ENCODE results near the gene ULK4.
"Not testable (repeated sequence)": the region's sequence is repeated elsewhere in the genome, so short reads cannot be mapped to it uniquely, and the experiment has no call there.

ULK4 gene

GRCh38 chr3:41693799-41694198 lies 268.1 kb downstream of the ULK4 start:
- H3K36me3 ChIP-seq (ENCODE audit: control insufficient read depth, insufficient read depth, low read length): no peaks in the 10 kb centered on the region
- no peak overlapping the region for H3K4me3 ChIP-seq (ENCODE audit: low read length)
- H3K9ac ChIP-seq (ENCODE audit: low read length): no peak overlapping the region
- H3K9me3 ChIP-seq (ENCODE audit: control insufficient read depth, low read length): no peaks in the 10 kb centered on the region
- H3K4me1 ChIP-seq (ENCODE audit: control insufficient read depth, insufficient read depth, low read length): peaks cover 3% of the 10 kb centered on the region
- no peaks in the 10 kb centered on the region for H3K27me3 ChIP-seq (ENCODE audit: control insufficient read depth, insufficient read depth, low read length)

GRCh38 chr3:41690766-41691563 lies 270.9 kb downstream of the ULK4 start:
- Histone ChIP-seq H3K27me3 (ENCODE audit: control insufficient read depth, insufficient read depth, low read length) (no peaks in the 10 kb centered on the region), H3K4me3 (ENCODE audit: low read length) (no peak overlapping the region), H3K9me3 (ENCODE audit: control insufficient read depth, low read length) (no peaks in the 10 kb centered on the region), H3K9ac (ENCODE audit: low read length) (no peak overlapping the region), H3K4me1 (ENCODE audit: control insufficient read depth, insufficient read depth, low read length) (peaks cover 7% of the 10 kb centered on the region), H3K36me3 (ENCODE audit: control insufficient read depth, insufficient read depth, low read length) (no peaks in the 10 kb centered on the region)

DNA sequence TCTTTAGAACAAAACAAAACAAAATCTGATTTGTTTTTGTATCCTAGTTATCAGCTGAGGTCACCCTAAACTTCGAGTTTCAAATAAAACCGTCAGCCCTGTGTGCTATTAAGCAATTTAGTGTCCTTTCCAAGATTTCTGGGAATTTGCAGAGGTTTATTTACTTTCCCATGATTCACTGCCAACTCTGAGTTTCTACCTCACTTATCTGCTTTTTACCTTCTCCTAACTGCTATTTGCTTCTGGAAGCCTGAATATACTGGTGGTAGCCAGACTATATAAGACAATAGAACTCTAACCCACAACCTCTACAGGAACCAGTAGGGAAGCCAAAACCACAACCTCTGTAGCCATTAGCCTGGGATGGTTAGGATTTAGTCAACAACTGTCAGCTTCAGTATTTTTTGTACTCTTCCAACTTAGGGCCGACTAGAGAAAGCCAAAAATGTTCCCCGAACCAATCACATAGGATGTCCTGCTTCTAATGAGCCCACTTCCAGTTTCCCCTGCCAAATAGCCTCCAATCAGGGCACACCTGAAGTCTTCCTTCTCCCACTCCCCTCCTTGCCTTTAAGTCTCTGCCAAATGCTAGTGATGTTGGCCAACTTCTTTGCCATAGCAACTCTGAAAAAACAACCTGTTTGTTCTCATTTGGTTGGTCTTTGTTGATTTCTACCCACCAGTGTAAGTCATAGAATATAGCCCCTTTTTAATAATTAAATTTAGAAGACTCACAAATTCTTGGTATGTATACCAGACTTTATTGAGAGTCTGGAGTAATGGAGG lies 273.1 kb downstream of the ULK4 start:
- no peaks in the 10 kb centered on the region for H3K27me3 ChIP-seq (ENCODE audit: control insufficient read depth, insufficient read depth, low read length)
- peaks cover 7% of the 10 kb centered on the region for H3K4me1 ChIP-seq (ENCODE audit: control insufficient read depth, insufficient read depth, low read length)
- no peaks in the 10 kb centered on the region for H3K36me3 ChIP-seq (ENCODE audit: control insufficient read depth, insufficient read depth, low read length)
- no peak overlapping the region for H3K9ac ChIP-seq (ENCODE audit: low read length)
- H3K9me3 ChIP-seq (ENCODE audit: control insufficient read depth, low read length): no peaks in the 10 kb centered on the region
- no peak overlapping the region for H3K4me3 ChIP-seq (ENCODE audit: low read length)

DNA sequence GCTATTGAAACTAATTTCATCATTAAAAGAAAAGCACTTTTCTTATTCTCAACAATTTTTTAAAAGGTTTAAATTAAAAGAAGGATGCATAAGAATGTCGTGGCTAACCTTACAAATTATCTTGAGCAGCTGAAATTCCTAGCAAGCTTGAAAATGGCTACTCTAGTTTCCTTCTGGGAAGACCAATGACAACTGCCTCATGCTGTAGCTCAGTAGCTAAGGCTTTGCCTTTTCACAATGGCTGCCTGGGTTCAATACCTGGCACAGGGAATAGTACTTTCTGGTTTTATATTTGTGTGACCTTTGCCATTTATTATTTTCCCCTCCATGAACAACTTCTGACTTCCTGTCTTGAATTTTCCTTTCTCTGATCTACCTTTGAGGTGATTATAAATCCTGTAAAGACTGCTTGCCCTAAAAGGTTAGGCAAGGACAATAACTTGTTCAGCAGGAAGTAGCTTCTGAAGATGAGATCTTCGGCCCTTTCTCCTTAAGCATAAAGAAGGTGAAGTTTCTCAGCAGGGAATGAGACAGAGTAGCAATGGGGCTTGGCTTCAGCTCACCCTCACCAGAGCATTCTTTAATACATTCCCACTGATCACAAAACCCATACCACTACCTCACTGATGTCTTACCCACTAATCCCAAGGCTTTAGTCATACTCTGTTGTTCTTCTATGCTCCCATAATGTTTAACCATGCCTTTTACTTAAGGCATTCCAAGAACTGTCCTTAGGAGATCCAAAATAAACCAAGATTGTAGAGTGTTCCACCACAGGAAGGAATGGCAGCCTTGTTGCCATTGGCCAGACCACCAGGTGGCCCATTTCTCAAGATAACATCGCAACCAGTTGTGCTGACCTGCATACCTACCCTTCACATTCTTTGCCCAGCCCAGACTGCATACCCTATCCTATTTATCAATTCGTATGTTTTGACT lies 276.8 kb downstream of the ULK4 start:
- Histone ChIP-seq H3K4me3 (ENCODE audit: low read length) (no peak overlapping the region), H3K9me3 (ENCODE audit: control insufficient read depth, low read length) (no peaks in the 10 kb centered on the region), H3K27me3 (ENCODE audit: control insufficient read depth, insufficient read depth, low read length) (no peaks in the 10 kb centered on the region), H3K36me3 (ENCODE audit: control insufficient read depth, insufficient read depth, low read length) (no peaks in the 10 kb centered on the region), H3K9ac (ENCODE audit: low read length) (no peak overlapping the region), H3K4me1 (ENCODE audit: control insufficient read depth, insufficient read depth, low read length) (peaks cover 19% of the 10 kb centered on the region)

GRCh38 chr3:41683666-41684350 lies 278.1 kb downstream of the ULK4 start:
- H3K9me3 ChIP-seq (ENCODE audit: control insufficient read depth, low read length): no peaks in the 10 kb centered on the region
- no peaks in the 10 kb centered on the region for H3K27me3 ChIP-seq (ENCODE audit: control insufficient read depth, insufficient read depth, low read length)
- H3K36me3 ChIP-seq (ENCODE audit: control insufficient read depth, insufficient read depth, low read length): no peaks in the 10 kb centered on the region
- peaks cover 19% of the 10 kb centered on the region for H3K4me1 ChIP-seq (ENCODE audit: control insufficient read depth, insufficient read depth, low read length)
- H3K4me3 ChIP-seq (ENCODE audit: low read length): no peak overlapping the region
- H3K9ac ChIP-seq (ENCODE audit: low read length): no peak overlapping the region

- no peak overlapping the region for H3K9ac ChIP-seq (ENCODE audit: low read length)
- H3K4me1 ChIP-seq (ENCODE audit: control insufficient read depth, insufficient read depth, low read length): peaks cover 19% of the 10 kb centered on the region
- H3K27me3 ChIP-seq (ENCODE audit: control insufficient read depth, insufficient read depth, low read length): no peaks in the 10 kb centered on the region
- H3K9me3 ChIP-seq (ENCODE audit: control insufficient read depth, low read length): no peaks in the 10 kb centered on the region
- H3K36me3 ChIP-seq (ENCODE audit: control insufficient read depth, insufficient read depth, low read length): no peaks in the 10 kb centered on the region
- H3K4me3 ChIP-seq (ENCODE audit: low read length): no peak overlapping the region
Measured at GRCh38 chr3:41682996-41683395, 278.9 kb downstream of the ULK4 start.

DNA sequence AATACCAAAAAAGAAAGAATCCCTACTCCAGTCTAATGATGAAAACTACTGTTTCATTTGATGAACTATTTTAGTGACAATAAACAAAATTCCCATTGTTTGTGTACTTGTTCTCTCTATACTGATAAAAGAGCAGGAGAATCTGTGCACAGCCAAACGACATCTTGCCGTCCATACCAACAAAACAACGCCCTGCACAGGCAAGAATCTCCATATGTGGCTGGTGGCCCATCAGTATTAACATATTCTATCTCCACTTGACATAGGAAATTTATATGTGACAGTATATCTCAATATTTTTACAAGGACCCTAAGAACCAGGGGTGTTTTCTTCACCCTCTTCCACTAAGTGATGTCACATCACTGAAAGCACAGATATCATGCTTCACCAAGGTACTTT lies 279.5 kb downstream of the ULK4 start:
- Histone ChIP-seq H3K36me3 (ENCODE audit: control insufficient read depth, insufficient read depth, low read length) (no peaks in the 10 kb centered on the region), H3K27me3 (ENCODE audit: control insufficient read depth, insufficient read depth, low read length) (no peaks in the 10 kb centered on the region), H3K9me3 (ENCODE audit: control insufficient read depth, low read length) (no peaks in the 10 kb centered on the region), H3K9ac (ENCODE audit: low read length) (no peak overlapping the region), H3K4me1 (ENCODE audit: control insufficient read depth, insufficient read depth, low read length) (peaks cover 20% of the 10 kb centered on the region), H3K4me3 (ENCODE audit: low read length) (no peak overlapping the region)

GRCh38 chr3:41681479-41681878 lies 280.4 kb downstream of the ULK4 start:
- peaks cover 20% of the 10 kb centered on the region for H3K4me1 ChIP-seq (ENCODE audit: control insufficient read depth, insufficient read depth, low read length)
- H3K4me3 ChIP-seq (ENCODE audit: low read length): no peak overlapping the region
- H3K27me3 ChIP-seq (ENCODE audit: control insufficient read depth, insufficient read depth, low read length): no peaks in the 10 kb centered on the region
- no peaks in the 10 kb centered on the region for H3K36me3 ChIP-seq (ENCODE audit: control insufficient read depth, insufficient read depth, low read length)
- H3K9ac ChIP-seq (ENCODE audit: low read length): no peak overlapping the region
- no peaks in the 10 kb centered on the region for H3K9me3 ChIP-seq (ENCODE audit: control insufficient read depth, low read length)

DNA sequence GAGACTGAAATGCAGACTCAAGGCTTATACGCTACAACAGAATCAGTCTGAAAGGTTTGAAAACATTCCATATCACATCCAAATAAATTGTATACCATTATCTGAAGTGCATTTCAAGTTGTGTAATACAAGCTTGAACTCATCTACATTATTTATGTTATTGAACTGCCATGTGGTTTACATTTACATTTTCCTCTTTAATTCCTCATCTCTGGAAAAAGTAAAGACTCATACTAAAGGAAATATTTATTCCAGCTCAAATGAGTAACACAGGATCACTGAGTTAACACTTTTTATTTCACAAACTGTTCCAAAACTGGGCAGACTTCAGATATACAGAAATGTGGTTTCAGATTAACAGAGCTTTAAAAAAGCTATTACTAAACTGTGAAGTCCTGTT lies 282.5 kb downstream of the ULK4 start:
- H3K9ac ChIP-seq (ENCODE audit: low read length): no peak overlapping the region
- no peaks in the 10 kb centered on the region for H3K27me3 ChIP-seq (ENCODE audit: control insufficient read depth, insufficient read depth, low read length)
- peaks cover 28% of the 10 kb centered on the region for H3K4me1 ChIP-seq (ENCODE audit: control insufficient read depth, insufficient read depth, low read length)
- H3K36me3 ChIP-seq (ENCODE audit: control insufficient read depth, insufficient read depth, low read length): no peaks in the 10 kb centered on the region
- H3K4me3 ChIP-seq (ENCODE audit: low read length): no peak overlapping the region
- H3K9me3 ChIP-seq (ENCODE audit: control insufficient read depth, low read length): no peaks in the 10 kb centered on the region

- H3K4me1 ChIP-seq (ENCODE audit: control insufficient read depth, insufficient read depth, low read length): peaks cover 17% of the 10 kb centered on the region
- H3K36me3 ChIP-seq (ENCODE audit: control insufficient read depth, insufficient read depth, low read length); H3K9ac ChIP-seq (ENCODE audit: low read length); H3K9me3 ChIP-seq (ENCODE audit: control insufficient read depth, low read length); H3K27me3 ChIP-seq (ENCODE audit: control insufficient read depth, insufficient read depth, low read length); H3K4me3 ChIP-seq (ENCODE audit: low read length): not testable (repeated sequence)
Measured at GRCh38 chr3:41675102-41675501, 286.8 kb downstream of the ULK4 start.

DNA sequence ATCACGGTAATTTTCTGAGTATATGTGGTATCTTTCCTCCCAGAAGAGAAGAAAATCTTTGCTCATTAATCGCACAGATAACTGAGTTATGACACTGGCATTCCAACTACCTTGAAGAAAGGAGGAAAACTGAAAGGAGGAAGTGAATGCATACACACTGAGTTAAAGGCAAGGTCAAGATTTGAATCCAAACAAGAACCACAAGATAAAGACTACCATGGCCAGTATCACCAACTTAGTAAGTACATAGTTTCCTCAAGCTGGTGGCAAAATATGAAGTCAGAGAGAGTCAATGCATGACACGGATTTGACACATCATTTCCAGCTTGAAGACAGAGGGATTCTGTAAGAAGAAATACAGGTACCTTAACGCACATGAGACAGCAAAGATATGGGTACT lies 287.5 kb downstream of the ULK4 start:
- Histone ChIP-seq H3K27me3 (ENCODE audit: control insufficient read depth, insufficient read depth, low read length) (no peaks in the 10 kb centered on the region), H3K9ac (ENCODE audit: low read length) (no peak overlapping the region), H3K4me3 (ENCODE audit: low read length) (no peak overlapping the region), H3K36me3 (ENCODE audit: control insufficient read depth, insufficient read depth, low read length) (no peaks in the 10 kb centered on the region), H3K9me3 (ENCODE audit: control insufficient read depth, low read length) (no peaks in the 10 kb centered on the region), H3K4me1 (ENCODE audit: control insufficient read depth, insufficient read depth, low read length) (peaks cover 19% of the 10 kb centered on the region)
